Measurements from ENCODE around the gene CPNE5.
A peak's percentile ranks its signal among the peaks of the same experiment; 100 is the strongest.

The CPNE5 gene

DNA sequence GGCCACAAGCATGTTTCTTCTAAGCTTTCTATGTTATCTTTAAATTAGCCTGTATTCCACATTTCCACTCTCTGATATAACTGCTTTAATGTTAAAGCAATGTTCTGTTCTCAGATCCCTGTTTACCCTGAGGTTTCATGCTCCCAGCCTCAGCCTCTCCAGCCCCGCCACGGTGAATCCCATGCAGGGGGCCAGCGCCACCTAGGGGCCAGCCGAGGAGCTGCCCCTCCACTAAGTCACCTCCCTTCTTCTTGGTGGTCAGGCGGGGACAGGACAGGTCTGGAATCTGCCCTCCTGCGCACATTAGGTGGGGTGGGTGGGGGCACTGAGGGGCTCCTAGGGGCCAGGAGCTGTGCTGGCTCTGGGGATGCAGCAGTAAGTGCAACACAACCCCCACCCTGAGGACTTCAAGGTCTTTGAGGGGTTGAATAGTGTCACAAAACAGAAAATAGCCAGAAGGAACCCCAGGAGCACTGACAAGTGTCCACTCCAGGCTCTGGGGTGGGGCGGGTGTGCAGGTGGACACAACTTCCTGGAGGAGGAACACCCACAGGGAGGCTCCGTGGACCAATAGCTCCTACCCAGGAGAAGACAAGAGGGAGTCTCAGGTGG is 80.0 kb downstream of the CPNE5 start:
- TF ChIP-seq, protein P1, sequence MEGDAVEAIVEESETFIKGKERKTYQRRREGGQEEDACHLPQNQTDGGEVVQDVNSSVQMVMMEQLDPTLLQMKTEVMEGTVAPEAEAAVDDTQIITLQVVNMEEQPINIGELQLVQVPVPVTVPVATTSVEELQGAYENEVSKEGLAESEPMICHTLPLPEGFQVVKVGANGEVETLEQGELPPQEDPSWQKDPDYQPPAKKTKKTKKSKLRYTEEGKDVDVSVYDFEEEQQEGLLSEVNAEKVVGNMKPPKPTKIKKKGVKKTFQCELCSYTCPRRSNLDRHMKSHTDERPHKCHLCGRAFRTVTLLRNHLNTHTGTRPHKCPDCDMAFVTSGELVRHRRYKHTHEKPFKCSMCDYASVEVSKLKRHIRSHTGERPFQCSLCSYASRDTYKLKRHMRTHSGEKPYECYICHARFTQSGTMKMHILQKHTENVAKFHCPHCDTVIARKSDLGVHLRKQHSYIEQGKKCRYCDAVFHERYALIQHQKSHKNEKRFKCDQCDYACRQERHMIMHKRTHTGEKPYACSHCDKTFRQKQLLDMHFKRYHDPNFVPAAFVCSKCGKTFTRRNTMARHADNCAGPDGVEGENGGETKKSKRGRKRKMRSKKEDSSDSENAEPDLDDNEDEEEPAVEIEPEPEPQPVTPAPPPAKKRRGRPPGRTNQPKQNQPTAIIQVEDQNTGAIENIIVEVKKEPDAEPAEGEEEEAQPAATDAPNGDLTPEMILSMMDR (IDR thresholded peaks at IDR 0.05; ENCODE audit: insufficient read depth, low read depth, low read length, missing control alignments): peak; percentile 99
- no peak overlapping the region for H3K4me3 ChIP-seq (ENCODE audit: low read depth, low read length)
- DNase-seq (ENCODE audit: low read depth): peak; percentile 87

DNA sequence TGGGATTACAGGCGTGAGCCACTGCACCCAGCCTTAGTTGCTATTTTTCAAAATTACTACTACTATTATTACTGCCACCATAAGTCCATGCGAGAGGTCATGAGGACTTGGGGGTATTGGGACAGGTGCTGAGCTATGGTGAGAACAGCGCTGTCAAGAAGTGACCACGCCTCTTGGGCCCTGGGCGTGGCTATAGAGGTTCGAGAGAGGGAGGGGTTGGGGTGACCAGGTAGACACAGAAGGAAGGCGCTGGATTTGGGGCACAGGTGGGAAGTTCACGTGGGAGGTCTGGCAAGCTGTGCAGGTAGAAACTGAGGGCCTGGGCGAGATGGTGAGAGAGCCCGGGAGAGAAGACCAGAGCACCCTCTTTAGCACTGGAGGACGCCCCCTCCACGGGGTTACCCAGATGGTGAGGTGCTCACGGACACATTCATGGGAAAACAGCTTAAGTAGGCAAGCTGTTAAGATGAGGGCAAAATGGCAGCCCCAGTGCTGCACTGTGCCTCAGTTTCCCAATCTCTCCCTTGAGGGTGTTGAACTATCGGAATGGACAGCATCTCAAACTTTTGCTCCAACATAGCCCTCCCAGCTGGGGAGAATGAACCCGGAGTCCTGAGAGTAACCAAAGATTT is 80.6 kb downstream of the CPNE5 start:
- DNase-seq (ENCODE audit: low read depth): peak; percentile 56
- TF ChIP-seq, protein P1 (IDR thresholded peaks at IDR 0.05; ENCODE audit: insufficient read depth, low read depth, low read length, missing control alignments): no peak
- no peak overlapping the region for H3K4me3 ChIP-seq (ENCODE audit: low read depth, low read length)

DNA sequence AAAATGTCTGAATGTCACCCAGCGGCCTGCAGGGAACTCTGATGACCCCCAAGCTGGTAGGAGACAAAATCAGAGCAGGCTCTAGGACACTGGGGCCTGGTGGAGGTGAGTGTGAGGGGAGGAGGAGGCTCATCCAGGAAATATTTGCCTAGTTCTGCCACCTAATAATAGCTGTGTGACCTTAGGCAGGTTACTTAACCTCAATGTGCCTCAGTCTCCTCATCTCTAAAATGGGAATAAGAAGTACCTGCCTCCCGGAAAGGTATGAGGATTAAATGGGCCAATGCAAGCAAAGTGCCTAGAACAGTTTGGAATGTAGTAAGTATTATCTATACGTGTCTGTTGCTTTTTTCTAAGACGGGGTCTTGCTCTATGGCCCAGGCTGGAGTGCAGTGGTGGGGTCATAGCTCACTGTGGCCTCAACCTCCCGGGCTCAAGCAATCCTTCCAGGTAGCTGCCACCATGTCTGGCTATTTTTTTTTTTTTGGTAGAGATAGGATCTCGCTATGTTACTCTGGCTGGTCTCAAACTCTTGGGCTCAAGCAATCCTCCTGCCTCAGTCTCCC is 81.2 kb downstream of the CPNE5 start:
- no peak for DNase-seq (ENCODE audit: low read depth)

DNA sequence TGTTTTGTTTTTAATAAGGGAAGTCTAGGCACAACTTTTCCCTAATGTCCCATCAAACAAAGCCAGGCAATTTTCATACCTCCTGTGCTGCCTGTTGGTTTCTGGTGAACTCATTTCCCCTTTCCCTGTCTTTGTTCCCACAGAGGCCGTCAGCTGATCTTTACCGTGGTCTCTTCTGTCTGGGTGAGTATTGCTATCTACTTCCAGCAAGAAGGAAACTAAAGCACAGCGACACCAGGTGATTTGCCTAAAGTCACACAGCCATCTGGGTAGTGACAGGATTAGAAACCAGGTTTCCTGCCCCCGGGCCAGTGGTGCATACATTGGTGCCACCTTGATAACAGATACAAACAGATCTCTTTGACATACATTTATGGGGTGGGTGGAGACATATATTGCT is 82.0 kb downstream of the CPNE5 start:
- peak overlapping the region; percentile 75 for H3K4me3 ChIP-seq (ENCODE audit: low read depth, low read length)
- TF ChIP-seq, protein P1 (IDR thresholded peaks at IDR 0.05; ENCODE audit: insufficient read depth, low read depth, low read length, missing control alignments): peak; percentile 0
- DNase-seq (ENCODE audit: low read depth): peak; percentile 87

More for the DNA sequence above, 81.2 kb downstream of the CPNE5 start:
- TF ChIP-seq, protein P1 (IDR thresholded peaks at IDR 0.05; ENCODE audit: insufficient read depth, low read depth, low read length, missing control alignments): no peak
- 0 out of 2 replicates have a peak overlapping the region, but pooled peaks have one; percentile 75 for H3K4me3 ChIP-seq (ENCODE audit: low read depth, low read length)

DNA sequence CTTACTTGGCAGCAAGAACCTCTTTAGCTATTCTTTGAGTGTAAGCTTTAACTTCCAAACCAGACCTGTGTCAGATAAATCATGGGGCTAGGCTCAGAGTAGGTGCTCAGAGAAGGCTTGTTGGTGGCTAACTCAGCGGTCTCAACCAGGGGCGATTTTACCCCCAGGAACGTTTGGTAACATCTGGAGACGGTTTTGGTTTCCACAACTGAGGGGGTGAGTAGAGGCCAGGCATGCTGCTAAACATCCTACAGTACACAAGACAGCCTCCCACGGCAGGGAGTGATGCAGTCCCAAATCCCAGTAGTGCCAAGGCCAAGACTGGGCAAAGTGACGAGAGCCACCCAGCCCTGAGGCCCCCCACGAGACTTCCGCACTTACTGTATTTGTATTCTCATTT is 82.5 kb downstream of the CPNE5 start:
- DNase-seq (ENCODE audit: low read depth): peak; percentile 46
- peak overlapping the region; percentile 75 for H3K4me3 ChIP-seq (ENCODE audit: low read depth, low read length)
- TF ChIP-seq, protein P1 (IDR thresholded peaks at IDR 0.05; ENCODE audit: insufficient read depth, low read depth, low read length, missing control alignments): no peak

DNA sequence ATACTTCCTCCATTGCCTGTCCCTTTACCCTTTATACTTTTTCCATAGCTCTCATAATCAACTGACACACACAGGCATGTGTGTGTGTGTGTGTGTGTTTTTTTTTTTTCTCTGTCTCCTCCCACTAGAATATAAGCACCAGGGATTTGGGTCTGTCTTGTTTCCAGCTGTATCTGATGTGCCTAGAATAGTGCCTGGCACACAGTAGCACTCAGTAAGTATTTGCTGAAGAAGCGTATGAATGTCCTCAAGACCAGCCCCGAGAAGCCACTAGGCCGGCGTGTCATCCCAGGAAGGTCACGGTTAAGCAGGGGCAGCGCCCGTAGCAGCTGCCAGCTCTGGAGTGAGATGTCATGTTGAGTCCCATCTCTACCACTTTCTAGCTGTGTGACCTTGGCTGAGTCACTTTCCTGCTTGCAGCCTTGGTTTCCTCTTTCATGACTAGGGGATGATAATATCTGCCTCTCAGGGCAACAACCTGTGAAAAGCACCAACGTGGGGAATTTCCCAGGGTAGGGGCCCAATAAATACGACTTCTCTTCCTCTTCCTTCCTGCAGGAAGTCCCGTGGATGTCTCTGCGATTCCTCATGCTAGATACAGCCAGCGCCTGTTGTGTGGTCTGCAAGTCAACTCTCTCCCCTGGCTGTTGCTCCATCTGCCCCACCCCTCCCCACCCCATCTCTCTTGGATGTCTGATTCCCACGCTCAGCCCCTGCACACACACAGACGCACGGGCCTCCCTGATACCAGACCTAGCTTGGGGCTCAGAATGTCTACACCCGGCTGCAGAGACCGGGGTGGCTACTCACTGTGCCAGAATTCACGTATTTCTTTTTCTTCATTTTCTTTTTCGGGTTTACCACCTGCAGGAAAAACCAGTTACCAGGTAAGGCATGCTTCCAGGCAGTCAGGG is 83.6 kb downstream of the CPNE5 start:
- TF ChIP-seq, protein P1 (IDR thresholded peaks at IDR 0.05; ENCODE audit: insufficient read depth, low read depth, low read length, missing control alignments): no peak
- DNase-seq (ENCODE audit: low read depth): peak; percentile 92
- peak overlapping the region; percentile 75 for H3K4me3 ChIP-seq (ENCODE audit: low read depth, low read length)

Measured in GM12865 (cell line).